RWPE1 (cell line): ENCODE measurements around the gene PLVAP.

Experiments used
- CTCF ChIA-PET: fragments of 350-600 bp; sonication (Branson Sonifier 250); formaldehyde crosslinking; extraction: SDS; loops from one replicate; lab custom pipeline; 2021; lab: Yijun Ruan, JAX
- POLR2A ChIA-PET: fragments of 400-600 bp; formaldehyde crosslinking; extraction: SDS; loops from one replicate; lab custom pipeline; 2020; ENCODE audit warnings: antibody characterized with exemption; ENCODE audit not compliant: low non-redundant PET; lab: Yijun Ruan, JAX
- DNase-seq: peaks from one replicate; pipeline ENCODE4 v3.0.0; 2012; ENCODE audit warnings: low spot score
- H3K27ac ChIP-seq: fragments of 450-650 bp; 2 replicates; pipeline ENCODE4 v1.5.1; 2017
- CTCF ChIP-seq: fragments of 450-650 bp; conservative IDR thresholded peaks from 2 replicates; pipeline ENCODE4 v1.5.1; 2017; ENCODE audit warnings: low read depth, mild to moderate bottlenecking

The PLVAP gene

GRCh38 chr19:17319473-17320238 is 57.5 kb downstream of the PLVAP start:
- no peak for TF ChIP-seq CTCF
- ChIA-PET POLR2A (no interaction called here), CTCF (interaction anchor here (0.6 kb wide), 1 partner anchor 10 kb away, joined by 4 read pairs; no protein-coding TSS in a partner anchor)
- H3K27ac ChIP-seq, result peak overlapping the region; percentile 97
- no peak for DNase-seq

- DNase-seq, result no peak
- no peak for TF ChIP-seq CTCF
- peak overlapping the region; percentile 97 for H3K27ac ChIP-seq
- CTCF ChIA-PET, result interaction anchor here (0.6 kb wide), 1 partner anchor 11 kb away, joined by 4 read pairs; no protein-coding TSS in a partner anchor
- POLR2A ChIA-PET, result no interaction called here
These were observed 58.2 kb downstream of the PLVAP start for GRCh38 chr19:17318966-17319365.

- H3K27ac ChIP-seq, result peak overlapping the region; percentile 98
- no peak for DNase-seq
- CTCF ChIA-PET, result no interaction called here
- TF ChIP-seq CTCF, result no peak
- POLR2A ChIA-PET, result no interaction called here
These were observed 63.0 kb downstream of the PLVAP start for GRCh38 chr19:17314007-17314593.

- TF ChIP-seq CTCF, result no peak
- CTCF ChIA-PET, result no interaction called here
- POLR2A ChIA-PET, result no interaction called here
- no peak for DNase-seq
- peak overlapping the region; percentile 98 for H3K27ac ChIP-seq
These were observed 64.7 kb downstream of the PLVAP start for GRCh38 chr19:17312189-17313113.

GRCh38 chr19:17311455-17312188 is 65.5 kb downstream of the PLVAP start:
- ChIA-PET CTCF (no interaction called here), POLR2A (no interaction called here)
- peak overlapping the region; percentile 98 for H3K27ac ChIP-seq
- DNase-seq, result peak; percentile 59
- TF ChIP-seq CTCF, result no peak
